ENCODE data around the gene CEBPG.
A peak's percentile ranks its signal among the peaks of the same experiment; 100 is the strongest.

Gene CEBPG

DNA sequence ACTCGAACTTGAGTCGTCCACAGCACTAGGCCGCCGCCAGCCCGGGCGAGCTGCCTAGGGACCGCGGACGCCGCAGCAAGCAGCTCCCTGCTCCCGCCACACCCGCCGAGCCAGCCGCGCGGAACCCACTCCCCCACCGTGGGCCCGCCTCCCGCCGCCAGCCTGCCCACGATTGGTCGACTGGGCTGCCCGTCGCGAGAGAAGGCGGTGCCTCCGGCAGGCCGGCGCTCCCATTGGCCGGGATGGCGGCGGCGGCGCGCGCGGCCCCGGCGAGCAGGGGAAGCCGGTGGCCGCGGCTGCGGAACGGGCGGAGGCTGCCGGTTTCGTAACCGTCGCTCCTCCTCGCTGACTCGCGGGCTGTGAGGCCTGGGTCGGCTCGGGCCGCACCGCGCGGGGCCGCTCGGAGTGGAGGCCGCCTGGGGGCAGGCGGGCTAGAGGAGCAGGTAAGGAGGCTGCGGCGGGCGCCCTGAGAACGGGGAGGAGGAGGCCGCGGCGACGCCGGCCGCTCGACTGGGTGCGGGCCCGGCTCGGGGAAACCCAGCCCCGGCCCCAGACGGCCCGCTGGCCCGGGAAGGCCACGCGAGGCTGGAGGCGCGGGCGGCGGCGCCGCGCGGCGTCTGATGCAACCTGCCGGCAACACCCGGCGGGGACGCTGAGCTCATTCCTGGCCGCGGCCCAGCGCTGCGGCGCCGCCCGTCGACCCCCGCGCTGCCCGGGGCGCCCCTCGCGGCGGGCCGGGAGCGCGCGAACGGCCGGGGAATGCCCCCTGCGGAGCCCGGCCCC, at the start of gene CEBPG:
TSS of gene CEBPG (plus strand) at position 257 of the 783 bp plus-strand sequence. CDS start 5,531 bp downstream, outside the sequence.
- DNase-seq (ENCODE audit: low read depth): peak; percentile 88

- no peak for DNase-seq (ENCODE audit: low read depth)
Observed at GRCh38 chr19:33324628-33325027, 48.9 kb upstream of the CEBPG start.

DNA sequence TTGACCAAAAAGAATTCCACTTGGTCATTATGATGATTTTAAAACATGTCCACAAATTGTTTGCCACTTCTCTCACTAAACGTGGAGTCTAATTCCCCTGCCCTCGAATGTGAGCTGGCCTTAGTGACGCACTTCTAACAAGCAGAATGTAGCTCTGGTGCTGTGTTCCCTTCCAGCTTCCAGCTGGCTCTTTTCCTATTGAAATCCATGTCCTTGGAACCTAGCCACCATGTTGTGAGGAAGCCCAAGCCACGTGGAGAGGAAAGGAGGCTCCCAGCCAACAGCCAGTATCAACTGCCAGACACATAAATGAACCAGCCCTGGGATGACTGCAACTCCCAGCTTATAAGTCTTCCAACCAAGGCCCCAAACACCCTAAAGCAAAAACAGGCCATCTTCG, 47.6 kb upstream of the CEBPG start:
- peak; percentile 19 for DNase-seq (ENCODE audit: low read depth)

GRCh38 chr19:33329060-33329459, 44.4 kb upstream of the CEBPG start:
- DNase-seq (ENCODE audit: low read depth): no peak

DNA sequence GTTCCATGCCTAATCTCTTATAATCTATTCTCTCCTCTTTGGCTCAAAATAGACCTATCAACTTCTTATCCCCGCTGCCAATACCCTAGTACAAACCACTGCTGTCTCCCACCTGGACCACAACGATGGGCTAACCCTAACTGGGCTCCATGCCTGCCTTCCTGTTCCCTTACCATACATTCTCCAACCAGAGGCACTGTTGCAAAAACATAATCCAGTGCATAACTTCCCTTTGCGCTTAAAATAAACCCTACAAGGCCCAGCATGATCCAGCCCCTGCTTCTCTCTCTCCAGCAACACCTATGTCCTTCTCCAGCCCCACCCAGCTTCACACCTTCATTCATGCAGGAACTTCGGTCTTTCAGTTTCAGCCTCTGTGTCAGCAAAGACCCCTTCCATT, 43.8 kb upstream of the CEBPG start:
- no peak for DNase-seq (ENCODE audit: low read depth)

DNA sequence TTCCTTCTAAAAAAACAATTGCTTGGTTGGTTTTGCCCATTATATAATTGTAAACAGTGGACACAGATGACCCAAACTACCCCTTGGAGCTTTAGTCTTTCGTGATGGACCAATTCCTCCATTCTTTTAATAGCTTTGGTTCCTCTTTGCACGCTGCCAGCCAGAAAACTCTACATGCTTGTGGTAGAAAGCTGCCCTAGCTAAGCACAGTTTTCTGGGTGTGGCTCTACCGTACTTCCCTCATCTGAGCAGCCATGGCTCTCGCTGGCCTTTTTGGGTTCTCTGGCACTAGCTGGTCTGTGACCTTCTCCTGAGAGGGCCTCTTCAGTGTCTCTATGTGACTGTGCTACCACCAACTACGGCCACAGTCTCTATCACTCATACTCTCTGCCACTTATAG, 41.3 kb upstream of the CEBPG start:
- DNase-seq (ENCODE audit: low read depth): no peak

- DNase-seq (ENCODE audit: low read depth): no peak
Observed at GRCh38 chr19:33333151-33333550, 40.4 kb upstream of the CEBPG start.

- no peak for DNase-seq (ENCODE audit: low read depth)
Observed at GRCh38 chr19:33333642-33334041, 39.9 kb upstream of the CEBPG start.

GRCh38 chr19:33334271-33334670, 39.2 kb upstream of the CEBPG start:
- no peak for DNase-seq (ENCODE audit: low read depth)

DNA sequence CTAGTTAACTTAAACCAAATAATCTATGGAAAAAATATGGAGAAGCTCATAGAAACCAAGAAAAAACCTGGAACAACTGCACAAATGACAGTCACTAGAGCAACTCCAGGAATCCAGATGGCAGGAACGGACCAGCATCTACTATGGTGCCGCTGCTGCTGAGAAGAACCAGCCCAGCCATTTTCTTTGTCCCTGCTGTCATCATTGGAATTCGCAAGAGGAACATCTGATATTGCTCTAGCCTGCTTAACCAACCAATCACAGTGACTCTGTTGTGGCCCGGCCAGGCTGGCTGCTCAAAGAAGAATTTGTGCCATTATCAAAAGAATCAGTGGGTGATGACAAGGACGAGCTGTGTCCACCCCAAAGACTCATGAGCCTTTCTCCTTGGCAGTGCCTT, 38.1 kb upstream of the CEBPG start:
- DNase-seq (ENCODE audit: low read depth): no peak

DNA sequence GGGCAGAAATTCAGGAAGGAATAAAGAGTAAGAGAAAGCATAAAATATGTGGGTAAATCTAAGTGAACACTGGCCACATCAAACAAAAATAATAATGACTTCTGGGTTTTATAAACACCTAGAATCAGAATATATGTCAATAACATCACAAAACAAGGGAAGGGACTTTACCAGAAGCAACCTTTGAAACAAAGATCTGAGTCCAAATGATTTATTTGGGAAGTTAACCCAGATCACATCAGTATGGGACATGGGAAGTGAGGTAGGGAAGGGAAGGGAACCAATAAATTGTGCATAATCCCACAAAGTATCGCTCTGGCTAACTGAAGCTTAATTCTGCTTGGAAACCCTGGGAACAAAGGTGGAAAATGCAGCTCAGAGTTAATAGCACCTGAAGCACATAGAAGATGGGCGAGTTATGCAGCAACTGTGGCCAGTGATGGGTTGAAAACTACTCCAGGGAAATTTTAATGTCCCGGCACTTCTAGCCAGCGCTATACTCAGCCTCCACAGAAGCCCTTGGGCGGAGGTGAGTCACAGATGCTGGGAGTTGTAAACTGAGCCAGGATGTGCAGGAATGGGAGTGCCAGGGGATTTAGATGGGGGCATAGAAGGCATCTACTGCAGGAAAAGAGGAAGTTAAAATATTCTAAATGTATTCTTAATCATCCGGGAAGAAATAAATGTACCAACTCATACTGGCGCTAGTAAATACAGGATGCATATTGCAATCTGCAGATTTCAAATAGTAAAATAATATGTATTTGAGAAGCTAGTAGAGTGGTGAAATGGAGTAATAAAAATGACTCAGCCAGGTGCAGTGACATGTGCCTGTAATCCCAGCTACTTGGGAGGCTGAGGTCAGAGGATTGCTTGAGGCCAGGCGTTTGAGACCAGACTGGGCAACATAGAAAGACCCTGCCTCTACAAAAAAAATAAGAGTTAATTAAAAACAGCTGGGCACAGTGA, 34.2 kb upstream of the CEBPG start:
- DNase-seq (ENCODE audit: low read depth): peak; percentile 6

DNA sequence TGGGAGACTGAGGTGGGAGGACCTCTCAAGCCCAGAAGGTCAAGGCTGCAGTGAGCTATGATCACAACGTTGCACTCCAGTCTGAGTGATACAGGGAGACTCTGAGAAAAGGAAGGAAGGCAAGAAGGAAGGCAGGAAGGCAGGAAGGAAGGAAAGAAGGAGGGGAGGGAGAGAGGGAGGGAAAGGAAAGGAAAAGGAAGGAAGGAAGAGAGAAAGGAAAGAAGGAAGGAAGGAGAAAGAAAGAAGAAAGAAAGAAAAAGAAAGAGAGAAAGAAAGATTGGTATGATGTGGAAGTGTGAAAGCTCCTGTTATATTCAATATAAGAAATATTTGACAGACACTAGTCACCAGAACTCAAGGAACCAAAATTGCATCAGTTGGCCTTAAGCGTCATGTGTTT, 32.5 kb upstream of the CEBPG start:
- no peak for DNase-seq (ENCODE audit: low read depth)

DNA sequence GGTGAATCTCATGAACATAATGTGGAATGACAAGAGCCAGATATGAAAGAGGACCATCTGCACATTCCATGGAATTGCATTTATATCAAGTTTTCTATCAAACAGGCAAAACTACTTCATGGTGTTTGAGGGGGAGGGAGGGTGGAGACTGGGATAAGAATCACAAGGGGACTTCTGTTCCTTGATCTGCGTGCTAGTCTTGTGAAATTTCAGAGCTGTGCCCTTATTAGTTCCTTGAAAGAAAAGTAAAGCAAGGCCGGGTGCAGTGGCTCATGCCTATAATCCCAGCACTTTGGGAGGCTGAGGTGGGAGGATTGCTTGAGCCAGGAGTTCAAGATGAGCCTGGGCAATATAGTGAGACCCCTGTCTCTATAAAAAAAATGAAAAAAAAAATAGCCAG, 30.2 kb upstream of the CEBPG start:
- DNase-seq (ENCODE audit: low read depth): no peak

- peak; percentile 22 for DNase-seq (ENCODE audit: low read depth)
Observed at GRCh38 chr19:33343859-33344572, 29.5 kb upstream of the CEBPG start.

GRCh38 chr19:33344573-33344925, 29.0 kb upstream of the CEBPG start:
- DNase-seq (ENCODE audit: low read depth): no peak

GRCh38 chr19:33345163-33345562, 28.3 kb upstream of the CEBPG start:
- DNase-seq (ENCODE audit: low read depth): no peak

DNA sequence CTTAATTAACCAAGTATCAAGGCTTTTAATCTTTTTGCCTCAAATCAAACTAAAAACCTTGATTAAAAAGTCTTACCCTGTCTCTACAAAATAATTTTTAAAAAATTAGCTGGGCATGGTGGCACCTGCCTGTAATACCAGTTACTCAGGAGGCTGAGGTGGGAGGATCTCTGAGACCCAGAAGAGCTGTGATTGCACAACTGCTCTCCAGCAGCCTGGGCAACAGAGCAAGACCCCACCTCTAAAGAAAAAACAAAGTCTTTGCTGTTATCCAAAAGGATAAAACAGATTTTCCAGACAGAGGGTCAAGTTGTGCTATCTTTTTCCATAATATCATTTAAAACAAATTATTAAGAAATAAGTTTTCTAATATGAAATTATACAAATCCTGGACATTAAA, 26.8 kb upstream of the CEBPG start:
- no peak for DNase-seq (ENCODE audit: low read depth)

DNA sequence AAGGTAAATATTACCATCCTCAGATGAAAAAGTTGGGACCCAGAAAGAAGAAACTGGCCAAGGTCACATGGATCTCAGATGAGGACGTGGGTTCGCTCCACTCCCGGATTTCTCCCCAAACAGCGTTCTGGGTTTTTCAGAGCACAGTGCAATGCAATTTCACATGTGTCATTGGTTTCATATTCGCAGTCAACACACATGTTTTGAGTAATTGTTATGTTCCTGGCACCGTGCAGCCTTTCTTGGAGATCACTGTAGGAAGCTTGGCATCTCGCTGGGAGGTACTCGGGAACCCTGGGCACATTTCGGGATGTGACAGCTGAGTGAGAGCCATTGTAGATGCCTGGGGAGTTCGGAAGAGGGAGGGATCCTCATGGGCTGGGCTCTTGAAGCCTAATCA, 26.2 kb upstream of the CEBPG start:
- DNase-seq (ENCODE audit: low read depth): no peak

GRCh38 chr19:33348301-33349010, 25.1 kb upstream of the CEBPG start:
- peak; percentile 48 for DNase-seq (ENCODE audit: low read depth)

GRCh38 chr19:33349319-33350289, 23.9 kb upstream of the CEBPG start:
- no peak for DNase-seq (ENCODE audit: low read depth)

All from EH (cell line).